Activated CD8-positive, alpha-beta memory T cell treated with anti-CD3 and anti-CD28 coated beads for 48 hours (primary cell): ENCODE results near the gene SEMA4D.

Experiments used
- DNase-seq, 3 experiments: peaks; one replicate each; pipeline ENCODE4 v3.0.0-alpha.2; 2020; ENCODE audit warnings: low read depth in 2 of 3, low spot score in 2 of 3

SEMA4D gene

DNA sequence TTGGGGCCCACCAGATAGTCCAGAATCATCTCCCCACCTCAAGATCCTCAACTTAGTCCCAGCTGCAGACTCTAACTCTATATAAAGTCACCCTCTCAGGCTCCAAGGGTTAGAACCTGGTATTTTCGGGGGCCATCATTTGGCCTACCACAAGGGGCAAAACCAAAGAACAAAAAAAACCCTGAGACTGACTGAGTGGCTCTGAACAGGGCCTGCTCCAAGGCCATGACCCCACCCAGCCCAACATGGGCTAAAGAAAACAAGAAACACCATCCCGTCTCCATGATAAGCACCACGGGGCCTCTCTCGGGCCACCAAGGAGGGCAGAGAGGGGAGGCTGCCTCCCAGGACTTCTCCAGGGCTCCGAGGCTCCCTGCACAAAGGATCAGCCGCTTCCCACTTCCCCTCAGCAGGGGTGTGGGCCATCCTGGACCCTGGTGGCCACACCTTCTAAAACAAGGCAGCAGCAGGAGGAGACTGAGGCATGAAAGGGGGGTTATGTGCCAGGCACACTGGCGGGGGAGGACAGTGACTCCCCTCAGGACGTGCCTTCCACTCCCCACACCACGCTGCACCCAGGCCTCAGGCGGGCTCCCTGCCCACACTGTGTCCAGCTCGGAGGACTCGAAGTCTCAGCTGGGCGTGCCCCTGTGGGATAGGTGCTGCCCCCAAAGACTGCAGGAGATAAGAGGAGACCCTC, 51.5 kb downstream of the SEMA4D start:
- no peak for DNase-seq

DNA sequence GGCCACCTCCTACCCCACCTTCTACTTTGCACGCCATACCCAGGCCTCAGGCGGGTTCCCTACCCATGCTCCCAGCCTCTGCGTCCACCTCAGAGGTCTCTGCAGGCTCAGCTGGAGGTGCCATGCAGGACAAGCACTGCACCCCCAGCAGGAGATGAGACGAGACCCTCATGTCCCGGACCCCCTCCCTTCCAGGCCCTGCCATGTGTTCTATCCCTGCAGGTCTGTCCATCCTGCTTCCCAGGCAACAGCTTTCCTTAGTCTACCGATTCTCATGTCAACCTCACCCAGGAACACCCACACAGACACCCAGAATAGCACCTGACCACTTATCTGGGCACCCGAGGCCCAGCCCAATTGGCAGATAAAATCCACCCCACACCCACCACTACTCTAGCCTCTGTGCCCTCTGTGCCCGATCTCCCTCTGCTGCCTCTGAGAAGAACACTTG, 52.1 kb downstream of the SEMA4D start:
- DNase-seq, result no peak

DNA sequence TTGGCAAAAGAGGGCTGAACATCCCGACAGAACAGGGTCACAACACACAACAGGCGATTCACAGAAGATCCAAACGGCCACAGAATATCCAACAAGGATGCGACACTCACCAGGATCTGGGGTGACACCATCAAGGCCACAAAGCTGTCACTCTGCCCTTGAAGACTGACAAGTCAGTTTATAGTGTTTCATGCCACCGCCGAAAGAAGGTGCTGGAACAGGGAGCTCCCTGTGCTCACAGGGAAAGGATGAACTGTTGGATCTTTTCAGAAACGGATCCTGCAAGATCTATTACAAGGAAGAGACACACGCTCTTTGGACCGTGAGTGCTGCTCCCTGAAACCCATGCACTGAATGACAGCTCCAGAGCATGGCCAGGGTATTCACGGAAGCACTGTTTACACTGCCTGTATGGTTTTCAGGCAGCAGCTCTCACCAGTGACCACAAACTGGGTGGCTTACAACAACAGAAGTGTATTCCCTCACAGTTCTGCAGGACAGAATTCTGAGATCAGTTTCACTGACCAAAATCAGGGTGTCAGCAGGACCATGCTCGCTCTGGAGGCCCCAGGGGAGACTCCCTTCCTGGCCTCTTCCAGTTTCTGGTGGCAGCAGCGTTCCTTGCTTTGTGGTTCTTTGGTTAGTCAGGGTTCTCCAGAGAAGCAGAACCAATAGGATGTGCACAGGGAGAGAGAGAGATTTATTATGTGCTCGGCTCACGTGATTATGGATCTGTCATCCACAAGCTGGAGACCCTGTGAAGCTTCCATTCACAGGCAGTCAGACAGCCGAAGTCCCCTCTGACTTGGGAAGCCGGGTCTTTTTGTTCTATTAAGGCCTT, 52.8 kb downstream of the SEMA4D start:
- DNase-seq, result no peak

DNA sequence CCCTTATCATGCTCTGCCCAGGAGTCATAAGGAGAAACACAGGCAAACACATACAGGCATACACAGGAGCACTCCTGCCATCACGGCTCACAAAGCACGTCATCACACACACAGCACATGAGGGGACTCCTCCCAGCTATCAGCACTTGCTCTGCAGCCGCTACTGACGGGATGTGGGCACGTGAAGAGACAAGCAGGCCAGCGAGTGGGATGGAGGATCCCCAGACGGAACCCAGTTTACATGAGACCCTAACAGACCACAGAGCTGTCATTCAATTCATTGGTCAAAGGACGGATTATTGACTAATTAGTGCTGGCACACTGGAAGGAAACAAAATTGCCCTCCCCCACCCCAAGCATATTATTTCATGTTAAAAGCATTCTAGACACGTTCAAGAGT, 53.6 kb downstream of the SEMA4D start:
- DNase-seq, result no peak

DNA sequence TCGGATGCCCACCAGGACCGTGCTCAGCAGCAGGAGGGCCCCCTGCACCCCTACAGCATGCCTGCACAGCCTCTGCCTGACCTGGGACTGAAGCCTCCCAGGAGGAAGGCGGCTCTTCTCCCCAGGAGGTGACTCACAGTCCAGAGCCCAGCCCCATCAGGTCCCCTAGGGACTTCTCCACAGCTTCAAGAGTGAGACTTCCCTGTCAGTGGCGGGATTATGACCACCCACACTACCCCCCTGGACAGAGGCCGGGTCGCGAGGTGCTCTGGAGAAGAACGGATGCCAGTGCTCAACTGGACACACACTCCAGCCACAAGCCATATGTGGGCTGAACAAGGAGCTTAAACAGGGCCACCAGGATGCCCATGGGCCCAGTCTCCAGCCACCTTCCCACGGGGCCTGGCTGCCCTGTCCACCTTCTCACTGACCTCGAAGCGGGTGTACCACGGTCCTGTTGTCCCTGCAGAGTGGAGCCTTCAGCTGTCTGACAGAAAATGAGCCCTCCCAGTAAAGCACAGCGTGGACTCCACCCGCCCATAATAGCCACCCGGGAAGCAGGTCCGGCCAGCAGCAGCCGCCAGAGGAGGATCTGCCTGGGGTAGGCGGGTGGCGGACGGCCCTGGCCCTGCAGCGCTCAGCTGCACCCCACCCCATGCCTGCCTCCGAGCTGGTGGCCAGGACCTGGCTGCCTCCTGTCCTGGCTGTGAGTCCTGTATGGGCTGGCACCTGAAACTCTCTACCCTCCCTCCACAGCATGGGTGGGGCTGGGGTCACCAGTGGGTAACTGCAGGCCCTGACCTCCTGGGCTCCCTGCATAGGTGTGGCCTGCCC, 54.7 kb downstream of the SEMA4D start:
- no peak for DNase-seq

DNA sequence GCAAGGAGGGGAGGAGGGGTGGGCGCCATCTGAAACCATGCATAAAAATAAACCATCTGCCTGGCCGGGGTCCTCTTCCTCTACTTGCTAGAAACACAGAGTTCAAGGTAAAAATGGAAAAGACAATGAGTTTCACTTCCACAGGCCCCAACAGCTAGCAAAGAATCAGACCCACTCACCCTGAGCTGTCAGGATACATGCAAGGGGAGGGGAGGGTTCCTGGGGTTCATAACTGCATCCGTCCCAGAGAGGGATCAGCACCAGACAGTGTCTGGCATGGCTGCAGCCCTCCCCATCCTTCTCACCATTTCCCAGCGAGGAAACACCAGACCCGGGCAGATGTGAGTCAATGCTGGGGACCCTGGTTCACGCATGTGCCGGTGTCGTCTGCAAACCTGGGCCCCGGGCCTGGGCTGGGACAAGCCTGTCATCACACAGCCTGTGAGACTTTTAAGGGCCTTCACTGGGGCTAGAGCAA, 55.4 kb downstream of the SEMA4D start:
- DNase-seq, result no peak

DNA sequence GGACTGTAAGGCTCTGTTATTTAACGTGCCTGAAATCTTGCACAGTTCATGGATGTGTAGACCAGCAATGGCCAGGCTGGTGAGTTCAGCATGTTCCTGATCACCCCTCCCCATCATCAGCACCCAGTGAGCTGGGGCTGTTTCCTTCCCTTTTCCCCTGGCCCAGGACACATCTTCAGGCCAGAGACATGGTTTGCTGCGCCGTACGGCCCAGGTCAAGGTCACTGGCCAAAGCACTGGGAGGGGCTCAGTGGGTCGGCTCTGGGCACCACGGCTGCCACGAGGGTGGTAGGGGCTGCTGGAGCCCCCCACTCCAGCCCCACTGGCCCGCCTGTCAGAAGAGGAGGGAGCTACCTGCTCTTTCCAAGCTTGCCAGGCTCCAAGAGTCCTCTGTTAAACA, 55.9 kb downstream of the SEMA4D start:
- DNase-seq, result no peak

DNA sequence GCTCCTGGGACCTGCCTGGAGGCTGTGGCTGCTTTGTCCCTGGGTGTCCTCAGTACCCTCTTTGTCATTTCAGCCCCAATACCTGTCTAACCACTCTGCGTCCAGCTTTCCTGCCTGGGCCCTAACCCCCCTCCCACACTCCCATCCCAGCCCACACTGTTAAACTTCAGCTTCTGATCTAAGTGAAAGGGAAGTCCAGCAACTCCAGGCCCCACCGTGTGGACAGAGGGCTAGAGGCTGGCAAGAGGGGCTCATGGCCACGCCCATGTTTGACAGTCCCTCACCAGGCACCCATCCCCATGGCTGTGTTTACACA, 56.3 kb downstream of the SEMA4D start:
- DNase-seq, result no peak

DNA sequence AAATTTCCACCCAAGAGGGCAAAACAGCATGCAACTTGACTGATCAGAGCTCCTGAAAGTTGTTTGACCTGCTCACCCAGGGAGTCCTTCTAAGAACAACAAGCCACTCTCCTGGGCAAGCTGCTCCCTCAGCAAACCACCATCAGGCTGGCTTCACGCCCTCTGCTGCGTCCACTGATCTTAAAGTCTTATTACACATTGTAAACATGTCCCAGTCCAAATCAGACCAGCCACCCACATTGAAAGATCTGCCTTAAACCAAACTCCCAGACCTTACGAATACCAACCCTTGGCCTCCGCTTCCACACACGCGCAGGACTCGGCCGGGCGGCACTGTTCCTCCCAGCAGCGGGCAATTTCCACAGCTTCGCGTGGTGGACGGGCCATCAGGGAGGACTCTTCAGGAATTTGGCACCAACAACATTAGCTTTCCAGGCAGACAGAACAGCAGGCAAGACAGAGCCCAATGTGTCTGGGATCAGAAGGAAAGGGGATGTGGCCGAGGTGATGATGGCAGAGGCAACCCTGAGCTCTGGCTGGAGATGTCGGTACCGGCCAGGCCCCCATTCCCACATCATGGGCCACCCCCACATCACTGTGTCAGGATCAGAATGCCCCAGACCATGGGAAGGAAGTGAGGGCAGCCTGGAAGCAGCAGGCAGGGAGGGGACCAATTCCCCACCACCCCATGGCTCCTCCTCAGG, 56.8 kb downstream of the SEMA4D start:
- DNase-seq, result no peak

DNA sequence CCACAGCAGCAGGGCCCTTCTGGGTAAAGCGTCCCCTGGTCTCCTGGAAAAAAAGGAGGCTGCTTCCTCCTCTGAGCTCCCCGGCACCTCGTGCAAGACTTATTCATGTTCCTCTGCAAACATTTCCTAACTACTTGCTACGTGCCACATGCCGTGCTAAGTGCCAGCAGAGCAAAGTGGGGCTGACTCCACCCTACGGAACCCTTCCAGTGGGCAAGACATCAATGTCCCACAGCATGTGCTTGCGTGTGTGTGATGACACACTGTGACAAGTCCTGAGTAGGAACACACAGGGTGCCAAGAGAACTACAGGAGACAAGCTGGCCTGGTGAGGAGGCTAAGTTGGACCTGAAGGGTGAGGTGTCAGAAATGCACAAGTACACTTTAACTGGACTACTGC, 57.4 kb downstream of the SEMA4D start:
- no peak for DNase-seq

DNA sequence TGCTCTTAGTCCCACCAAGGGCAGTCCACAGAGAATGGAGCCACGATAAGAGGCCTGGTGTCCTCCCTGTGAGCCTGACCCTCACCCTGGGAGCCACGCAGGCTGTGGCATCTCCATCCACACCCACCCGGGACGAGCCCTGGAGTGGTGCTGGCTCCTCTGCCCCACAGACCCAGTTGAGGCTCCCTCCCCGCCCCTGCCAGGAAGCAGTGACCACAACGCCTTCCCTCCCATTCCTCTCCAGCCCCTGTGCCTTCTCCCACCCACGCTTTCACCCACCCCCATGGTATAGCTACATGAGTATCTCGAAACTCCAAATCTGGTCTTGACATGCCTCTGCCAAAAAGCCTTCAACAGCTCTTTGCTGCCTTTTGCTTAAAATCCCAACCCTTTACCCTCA, 57.9 kb downstream of the SEMA4D start:
- DNase-seq, result no peak

DNA sequence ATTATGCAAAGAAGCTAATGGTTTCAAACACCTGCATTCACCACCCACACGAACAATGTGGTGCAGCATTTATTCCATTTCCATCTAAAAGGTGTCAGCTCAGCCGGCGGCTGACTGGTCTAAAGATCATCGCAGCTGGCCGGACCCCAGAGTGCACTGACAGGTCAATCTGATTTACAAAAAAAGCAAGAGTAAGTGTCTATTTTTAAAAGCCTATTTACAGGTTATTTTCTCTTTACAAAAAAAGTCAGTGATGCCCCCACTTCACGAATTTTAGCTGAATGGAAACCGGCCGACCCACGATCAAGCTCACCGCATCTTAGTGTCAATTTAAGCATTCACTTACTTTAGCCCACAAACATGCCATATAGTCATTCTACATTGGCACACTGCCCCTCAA, 58.3 kb downstream of the SEMA4D start:
- DNase-seq, result no peak

DNA sequence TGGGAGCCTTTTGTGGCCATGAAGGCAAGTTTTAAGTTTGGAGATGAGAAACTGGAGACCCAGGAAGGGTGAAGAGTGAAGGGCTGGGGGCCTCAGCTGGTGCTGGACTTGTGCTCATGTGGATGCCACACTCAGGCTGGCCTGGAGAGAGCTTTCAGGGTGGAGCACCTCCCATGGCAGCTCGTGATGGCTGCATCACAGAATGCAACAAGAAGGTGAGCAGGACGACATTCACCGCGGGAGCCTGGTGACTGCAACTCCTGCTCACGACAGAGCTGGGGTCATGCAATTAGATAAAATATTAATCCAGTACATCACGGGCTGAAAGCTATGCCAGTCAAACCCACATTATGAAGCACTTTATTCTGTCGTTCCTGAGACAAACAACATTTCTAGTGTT, 59.7 kb downstream of the SEMA4D start:
- no peak for DNase-seq

DNA sequence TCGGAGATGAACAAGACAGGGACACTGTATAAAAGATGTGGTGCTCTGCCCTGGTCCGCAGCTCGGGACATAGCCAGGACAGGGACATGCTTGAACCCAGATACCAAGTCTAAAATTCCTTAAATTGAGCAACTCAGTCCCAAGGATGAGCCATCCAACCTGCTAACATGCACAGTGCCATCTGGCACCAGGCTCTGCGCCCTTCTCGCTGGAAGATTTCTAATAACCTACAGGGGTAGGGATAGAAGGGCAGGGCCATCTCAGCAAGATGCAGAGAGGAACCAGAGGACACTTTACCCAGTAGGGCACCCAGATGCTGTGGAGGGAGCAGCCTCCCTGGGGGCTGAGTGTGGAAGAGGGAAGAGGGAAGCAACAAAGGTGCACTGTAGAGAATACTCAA, 60.1 kb downstream of the SEMA4D start:
- DNase-seq, result no peak

DNA sequence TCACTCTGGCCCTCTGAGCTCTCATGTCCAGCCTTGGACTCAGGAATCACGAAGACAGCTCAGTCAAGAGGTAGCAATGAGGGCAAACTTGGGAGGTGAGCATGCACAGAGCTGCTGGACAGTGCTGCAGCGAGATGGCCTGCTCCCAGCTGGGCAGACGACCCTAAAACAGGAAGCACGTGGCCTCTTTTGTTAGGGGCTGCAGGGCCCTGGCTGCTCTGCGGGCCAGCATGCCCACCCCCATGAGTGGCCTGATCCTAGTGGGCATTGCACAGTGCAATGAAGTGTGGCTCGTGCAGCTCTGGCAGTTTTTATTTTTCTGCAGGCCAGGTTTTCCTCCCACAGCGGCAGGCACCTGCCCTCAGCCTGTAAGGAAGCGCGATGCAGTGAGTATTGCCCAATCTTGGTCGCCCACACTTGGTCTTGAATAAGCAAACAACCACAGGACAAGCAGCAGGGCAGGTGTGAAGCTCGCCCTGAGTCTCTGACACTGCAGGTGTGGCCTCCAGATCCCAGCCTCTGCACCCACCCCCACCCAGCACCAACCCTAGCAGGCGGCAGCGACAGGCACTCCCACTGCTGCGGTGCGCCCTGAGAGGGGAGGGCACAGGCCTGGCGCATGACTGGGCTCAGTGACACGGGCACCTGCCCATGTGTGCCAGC, 60.8 kb downstream of the SEMA4D start:
- no peak for DNase-seq

DNA sequence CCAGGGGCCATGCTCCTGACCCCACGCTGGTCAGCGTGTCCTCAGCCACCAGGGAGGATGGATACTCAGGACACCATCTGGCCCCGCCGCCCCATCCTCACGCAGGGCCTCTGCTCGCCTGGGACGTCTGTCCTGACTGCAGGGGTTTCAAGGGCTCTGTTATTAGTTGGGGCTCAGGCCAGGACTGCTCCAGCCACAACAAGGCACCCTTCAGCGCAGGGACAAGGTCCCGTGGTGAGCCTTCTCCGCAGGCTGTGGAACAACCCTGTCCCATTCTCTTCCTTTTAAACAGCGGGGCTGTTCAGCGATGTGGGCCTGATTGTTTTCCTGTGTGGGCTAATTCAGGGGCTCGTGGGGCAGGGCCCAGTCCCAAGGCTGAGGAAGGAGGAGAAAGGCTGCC, 61.6 kb downstream of the SEMA4D start:
- DNase-seq, result no peak

DNA sequence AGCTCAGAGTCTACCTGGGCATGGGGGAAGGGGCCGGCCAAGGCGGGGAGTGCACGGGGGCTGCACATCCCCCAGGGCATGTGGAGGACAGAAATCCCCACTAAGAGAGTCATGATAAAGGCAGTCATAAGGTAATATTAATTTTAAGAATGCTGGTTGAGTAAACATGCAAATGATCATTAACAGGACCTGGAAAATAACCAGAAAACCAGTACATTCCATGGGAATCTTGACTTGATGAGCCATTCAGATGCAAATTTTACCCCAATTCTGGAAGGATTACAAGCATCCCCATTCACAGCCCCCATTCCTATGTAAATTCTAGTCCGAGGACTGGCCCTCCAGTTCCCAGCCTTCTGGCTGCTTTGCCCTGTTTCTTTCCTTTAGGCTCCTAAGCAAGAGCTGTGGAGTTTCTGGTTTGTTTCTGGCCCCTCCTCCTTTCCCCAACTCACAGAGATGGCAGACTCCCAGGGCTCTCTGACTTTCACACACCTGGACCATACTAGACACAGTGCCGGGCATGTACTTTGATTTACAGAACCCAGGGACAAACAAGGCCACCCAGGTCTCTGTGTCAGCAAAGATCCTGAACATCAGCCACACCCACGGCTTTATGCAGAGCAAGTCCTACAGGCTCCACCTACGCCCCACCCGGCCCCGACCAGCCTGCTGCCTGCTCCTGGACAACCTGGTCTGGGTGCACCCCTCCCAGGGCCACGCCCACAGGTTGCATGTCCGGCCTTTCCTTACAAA, 62.7 kb downstream of the SEMA4D start:
- DNase-seq, result no peak

DNA sequence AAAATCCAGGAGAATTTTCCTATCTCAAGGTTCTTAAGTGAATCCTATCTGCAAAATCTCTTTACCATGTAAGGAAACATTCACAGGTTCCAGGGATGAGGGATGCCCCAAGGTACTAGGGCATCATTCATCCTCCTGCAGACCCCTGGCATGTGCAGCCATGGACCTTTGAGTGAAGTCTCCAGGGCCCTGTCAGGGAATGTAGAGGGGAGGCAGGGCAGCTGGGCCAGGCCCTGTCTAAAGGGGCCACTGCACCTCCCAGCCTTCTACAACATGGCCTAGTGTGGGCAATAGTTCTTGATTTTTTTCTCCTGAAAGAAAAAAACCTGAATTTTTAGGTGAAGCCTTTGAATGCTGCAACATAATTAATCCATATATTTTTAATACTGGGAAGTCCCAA, 63.3 kb downstream of the SEMA4D start:
- DNase-seq, result no peak

DNA sequence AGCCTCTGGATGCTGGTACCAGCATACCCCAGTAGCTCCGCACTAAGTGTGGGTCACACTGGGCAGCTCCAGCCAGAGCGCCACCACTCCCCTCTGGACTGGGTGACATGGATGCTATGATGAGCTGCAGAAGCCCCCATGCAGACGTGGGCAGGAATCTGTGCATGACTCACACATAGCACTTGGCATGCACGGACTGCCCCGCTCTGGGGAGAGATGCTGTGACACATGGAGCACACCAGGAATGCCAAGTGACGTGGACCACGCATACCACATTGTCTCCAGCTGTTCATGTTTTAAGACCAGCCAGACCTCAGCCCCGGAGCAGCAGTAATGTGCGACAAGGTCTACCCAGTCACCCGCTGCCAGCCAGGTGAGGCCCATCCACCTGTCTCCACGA, 64.1 kb downstream of the SEMA4D start:
- no peak for DNase-seq

DNA sequence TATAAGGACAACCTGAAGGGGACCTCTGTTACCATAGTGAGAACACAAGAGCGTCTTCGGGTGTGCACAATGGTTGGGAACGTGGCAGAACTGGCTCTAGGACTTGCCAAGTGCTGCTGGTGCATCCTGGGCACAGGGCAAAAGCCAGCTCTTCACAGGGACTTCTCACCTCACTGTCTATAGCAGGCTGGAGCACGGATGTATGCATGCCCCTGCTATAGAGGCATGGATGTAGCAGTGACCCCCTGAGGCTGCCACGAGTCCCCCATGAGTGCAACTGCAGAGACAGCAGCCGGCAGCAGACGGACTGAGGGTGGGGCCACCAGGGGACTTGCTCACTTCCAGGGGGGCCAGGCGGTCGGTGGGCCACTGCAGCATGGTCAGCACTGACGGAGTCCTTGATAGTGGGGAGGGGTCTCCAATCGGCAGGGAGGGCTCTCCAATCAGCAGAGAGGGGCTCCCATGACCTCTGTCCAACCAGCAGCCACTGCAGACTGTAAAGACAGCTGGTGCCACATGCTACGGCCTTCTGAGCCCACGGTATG, 64.9 kb downstream of the SEMA4D start:
- DNase-seq, result no peak
